ENCODE measurements around the gene TBC1D17. TPM values are rescaled to one million over a fixed set of nuclear protein-coding genes. Genes with fewer than 3 reads are reported as not detected.

TBC1D17 gene
- total and polyA plus RNA-seq, 2 of the 13 experiments (the other 11 are each of a cell fraction or from before 2014, with no cell fraction given): 9.7 to 16.9 TPM

GRCh38 chr19:49866933-49867782 lies 10.3 kb upstream of the TBC1D17 start, which contains the start of gene PNKP (continued):
- TF ChIP-seq KDM6A (CRISPR knock-in tag; IDR thresholded peaks at IDR 0.05; ENCODE audit: low read depth): no peak
- peak; percentile 55; the same call in 1 of the 2 replicates for TF ChIP-seq ZNF746 (CRISPR knock-in tag; IDR thresholded peaks at IDR 0.05)
- TF ChIP-seq ZNF598 (CRISPR knock-in tag; IDR thresholded peaks at IDR 0.05; ENCODE audit: borderline replicate concordance): no peak
- TF ChIP-seq ZBTB40 (IDR thresholded peaks at IDR 0.05): peak; percentile 53; the same call in 1 of the 2 replicates
- peak; percentile 85; the same call in 1 of the 2 replicates for TF ChIP-seq ZBTB40 (CRISPR knock-in tag; IDR thresholded peaks at IDR 0.05)
- no peak for TF ChIP-seq ZNF468 (CRISPR knock-in tag; IDR thresholded peaks at IDR 0.05)
- 0 out of 2 replicates have a peak, but pooled peaks have one; percentile 13 for TF ChIP-seq ZFP36L2 (CRISPR knock-in tag; IDR thresholded peaks at IDR 0.05)
- TF ChIP-seq SRSF4 (IDR thresholded peaks at IDR 0.05; ENCODE audit: low read depth, low read length, poor library complexity, severe bottlenecking): no peak
- TF ChIP-seq ETV6 (CRISPR knock-in tag; conservative IDR thresholded peaks at IDR 0.05): no peak
- peak; percentile 92 for TF ChIP-seq SP4 (CRISPR knock-in tag; IDR thresholded peaks at IDR 0.05)
- TF ChIP-seq ZNF660 (CRISPR knock-in tag; IDR thresholded peaks at IDR 0.05; ENCODE audit: borderline replicate concordance, low read depth): 0 out of 2 replicates have a peak, but pooled peaks have one; percentile 59
- TF ChIP-seq ZBTB33 (CRISPR knock-in tag; IDR thresholded peaks at IDR 0.05): 0 out of 2 replicates have a peak, but pooled peaks have one; percentile 12
- TF ChIP-seq RELA (CRISPR knock-in tag; IDR thresholded peaks at IDR 0.05): 0 out of 2 replicates have a peak, but pooled peaks have one; percentile 20
- peak; percentile 86 for TF ChIP-seq DMAP1 (CRISPR knock-in tag; IDR thresholded peaks at IDR 0.05)
- peak; percentile 95 for TF ChIP-seq NR2C2 (CRISPR knock-in tag; IDR thresholded peaks at IDR 0.05; ENCODE audit: borderline replicate concordance)
- TF ChIP-seq ELF4 (CRISPR knock-in tag; IDR thresholded peaks at IDR 0.05; ENCODE audit: borderline replicate concordance): peak; percentile 79; the same call in 1 of the 2 replicates
- no peak for TF ChIP-seq ZNF614 (CRISPR knock-in tag; IDR thresholded peaks at IDR 0.05; ENCODE audit: borderline replicate concordance)
- no peak for TF ChIP-seq ZNF225 (CRISPR knock-in tag; IDR thresholded peaks at IDR 0.05)
- TF ChIP-seq ZNF333 (CRISPR knock-in tag; IDR thresholded peaks at IDR 0.05; ENCODE audit: borderline replicate concordance): peak; percentile 74; the same call in 1 of the 2 replicates
